Liver (tissue), 9 donors: Measurements from ENCODE around the gene SHISA3. TPM values are rescaled to one million over a fixed set of nuclear protein-coding genes. Genes with fewer than 3 reads are reported as not detected.

Experiments used
- DNase-seq: peaks from one replicate; pipeline ENCODE4 v3.0.0-alpha.2; 2017; ENCODE audit warnings: low spot score
- H3K27ac ChIP-seq, 2 donors: one replicate each; pipeline ENCODE4 v1.7.0; 2013; ENCODE audit warnings: inconsistent platforms in 2 of 2, low read length in 2 of 2, control low read depth in 1 of 2, low read depth in 1 of 2, mild to moderate bottlenecking in 1 of 2
- H3K27me3 ChIP-seq, 4 donors: one replicate each; pipeline versions ENCODE4 v1.6.1 to v1.7.0; 2013; ENCODE audit warnings: low read length in 3 of 4, inconsistent platforms in 1 of 4, mild to moderate bottlenecking in 1 of 4, moderate library complexity in 1 of 4; ENCODE audit not compliant: control insufficient read depth in 4 of 4, insufficient read depth in 4 of 4
- H3K36me3 ChIP-seq, 4 donors: one replicate each; pipeline versions ENCODE4 v1.6.1 to v1.7.0; 2013; ENCODE audit warnings: low read length in 3 of 4, mild to moderate bottlenecking in 3 of 4, low read depth in 1 of 4, moderate library complexity in 1 of 4; ENCODE audit not compliant: control insufficient read depth in 4 of 4, insufficient read depth in 3 of 4
- H3K4me1 ChIP-seq, 4 donors: one replicate each; pipeline versions ENCODE4 v1.6.1 to v1.7.0; 2013; ENCODE audit warnings: low read length in 3 of 4, mild to moderate bottlenecking in 3 of 4, moderate library complexity in 1 of 4; ENCODE audit not compliant: control insufficient read depth in 4 of 4, insufficient read depth in 4 of 4
- H3K4me3 ChIP-seq, 3 donors: one replicate each; pipeline versions ENCODE4 v1.6.1 to v1.7.0; 2013; ENCODE audit warnings: low read length in 3 of 3, control low read depth in 1 of 3, low read depth in 1 of 3, mild to moderate bottlenecking in 1 of 3
- H3K9ac ChIP-seq, 2 donors: one replicate each; pipeline ENCODE4 v1.7.0; 2013; ENCODE audit warnings: low read length in 2 of 2, mild to moderate bottlenecking in 2 of 2, moderate library complexity in 2 of 2, control low read depth in 1 of 2, low read depth in 1 of 2
- H3K9me3 ChIP-seq, 4 donors: one replicate each; pipeline versions ENCODE4 v1.6.1 to v1.7.0; 2013; ENCODE audit warnings: low read length in 3 of 4; ENCODE audit not compliant: control insufficient read depth in 4 of 4
- CTCF ChIP-seq: fragments of 150-350 bp; IDR thresholded peaks from 2 replicates; pipeline ENCODE4 v1.5.1; 2017; ENCODE audit warnings: improper control_type of control experiment, low read depth, low read length; ENCODE audit not compliant: missing input control
- EGR1 ChIP-seq, 2 donors: IDR thresholded peaks; 2 replicates each; pipeline ENCODE4 v1.6.1; 2016 to 2018; ENCODE audit warnings: antibody characterized with exemption in 2 of 2, low read depth in 2 of 2
- FOXA1 ChIP-seq: IDR thresholded peaks from 2 replicates; pipeline ENCODE4 v1.6.1; 2016; ENCODE audit warnings: antibody characterized with exemption
- FOXA2 ChIP-seq: IDR thresholded peaks from 2 replicates; pipeline ENCODE4 v1.6.1; 2016; ENCODE audit warnings: antibody characterized with exemption
- GABPA ChIP-seq, 2 donors: IDR thresholded peaks in 1 of 2; conservative IDR thresholded peaks in 1 of 2; 2 replicates each; pipeline ENCODE4 v1.6.1; 2016; ENCODE audit warnings: antibody characterized with exemption in 2 of 2, mild to moderate bottlenecking in 1 of 2, moderate library complexity in 1 of 2
- HNF4A ChIP-seq, 2 donors: conservative IDR thresholded peaks; 2 replicates each; pipeline ENCODE4 v1.6.1; 2016; ENCODE audit warnings: antibody characterized with exemption in 2 of 2, mild to moderate bottlenecking in 2 of 2
- HNF4G ChIP-seq: IDR thresholded peaks from 2 replicates; pipeline ENCODE4 v1.6.1; 2016; ENCODE audit warnings: antibody characterized with exemption
- JUND ChIP-seq, 2 donors: IDR thresholded peaks; 2 replicates each; pipeline ENCODE4 v1.6.1; 2016; ENCODE audit warnings: antibody characterized with exemption in 2 of 2
- MAX ChIP-seq: IDR thresholded peaks from 2 replicates; pipeline ENCODE4 v1.6.1; 2016; ENCODE audit warnings: antibody characterized with exemption
- NR2F2 ChIP-seq: IDR thresholded peaks from 2 replicates; pipeline ENCODE4 v1.6.1; 2016; ENCODE audit warnings: antibody characterized with exemption
- RAD21 ChIP-seq, 2 donors: IDR thresholded peaks; 2 replicates each; pipeline ENCODE4 v1.6.1; 2016; ENCODE audit warnings: antibody characterized with exemption in 2 of 2, mild to moderate bottlenecking in 2 of 2
- REST ChIP-seq: IDR thresholded peaks from 2 replicates; pipeline ENCODE4 v1.6.1; 2016; ENCODE audit warnings: antibody characterized with exemption, mild to moderate bottlenecking
- RXRA ChIP-seq, 2 donors: IDR thresholded peaks; 2 replicates each; pipeline ENCODE4 v1.6.1; 2017 to 2018; ENCODE audit warnings: antibody characterized with exemption in 2 of 2, mild to moderate bottlenecking in 1 of 2
- SP1 ChIP-seq: IDR thresholded peaks from 2 replicates; pipeline ENCODE4 v1.6.1; 2018; ENCODE audit warnings: antibody characterized with exemption, mild to moderate bottlenecking
- TAF1 ChIP-seq: conservative IDR thresholded peaks from 2 replicates; pipeline ENCODE4 v1.6.1; 2016; ENCODE audit warnings: antibody characterized with exemption, mild to moderate bottlenecking
- ZBTB33 ChIP-seq: IDR thresholded peaks from 2 replicates; pipeline ENCODE4 v1.6.1; 2016; ENCODE audit warnings: antibody characterized with exemption
- WGBS: extraction: QIAGEN DNeasy Blood & Tissue Kit; methylation state at CpG from one replicate; pipeline ENCODE4 v1.1.7; 2013; 5-methylcytosine and 5-hydroxymethylcytosine counted together
- polyA plus RNA-seq, 2 donors: library from polyadenylated mRNA; stranded (reverse) in 1 of 2; unstranded in 1 of 2; fragments of 200-250 nt in 1 of 2; fragments of >200 nt in 1 of 2; fragmentation: Nextera tagmentation in 1 of 2; extraction: Ambion mirVana in 1 of 2; gene quantifications; one replicate each; pipeline versions ENCODE4 v1.2.1 to v1.2.3, GENCODE V29; 2013 to 2015
- total RNA-seq, 2 donors: library from RNA; depleted of rRNA; stranded (reverse); fragments of >200 nt; gene quantifications; one replicate each; pipeline ENCODE4 v1.2.3, GENCODE V29; 2014
- donor health status: healthy.
- donor health status: healthy.
- donor health status: healthy.
- donor health status: healthy.
- donor health status: healthy.

SHISA3 gene
- total and polyA plus RNA-seq, 4 donors: 0.25 to 0.63 (median 0.56) TPM; not detected in 1

- peaks cover 2 to 22% (median 11%) of the 10 kb centered on the region in 4 donors for H3K27me3 ChIP-seq
- H3K9me3 ChIP-seq: no peaks in the 10 kb centered on the region
- no peak for DNase-seq
- TF ChIP-seq JUND (IDR thresholded peaks at IDR 0.05) (no peak), EGR1 (IDR thresholded peaks at IDR 0.05; ENCODE audit: low read depth in 2 of 2) (no peak), NR2F2 (no peak), CTCF (no peak), FOXA1 (no peak), REST (no peak), MAX (no peak), RXRA (IDR thresholded peaks at IDR 0.05) (no peak), HNF4G (no peak), SP1 (no peak), FOXA2 (no peak), ZBTB33 (no peak), HNF4A (conservative IDR thresholded peaks at IDR 0.05) (no peak), RAD21 (IDR thresholded peaks at IDR 0.05) (no peak)
- H3K9ac ChIP-seq: no peak overlapping the region
- H3K27ac ChIP-seq: no peak overlapping the region
- 5% methylated on average over 24 of the region's 24 CpGs for WGBS
- peak overlapping the region in 1 of 3 donors; percentile 45 for H3K4me3 ChIP-seq
- H3K4me1 ChIP-seq: peaks cover 16 to 29% (median 19%) of the 10 kb centered on the region in 4 donors
- no peaks in the 10 kb centered on the region for H3K36me3 ChIP-seq
Measured at GRCh38 chr4:42398871-42399331, 1.6 kb downstream of the SHISA3 start.

- H3K9ac ChIP-seq: no peak overlapping the region
- peaks cover 16 to 29% (median 19%) of the 10 kb centered on the region in 4 donors for H3K4me1 ChIP-seq
- no peaks in the 10 kb centered on the region for H3K36me3 ChIP-seq
- WGBS: 19% methylated on average over 10 of the region's 10 CpGs
- no peak overlapping the region for H3K27ac ChIP-seq
- DNase-seq: no peak
- peaks cover 2 to 22% (median 11%) of the 10 kb centered on the region in 4 donors for H3K27me3 ChIP-seq
- no peaks in the 10 kb centered on the region for H3K9me3 ChIP-seq
- no peak for TF ChIP-seq NR2F2
- no peak for TF ChIP-seq HNF4A (conservative IDR thresholded peaks at IDR 0.05)
- no peak for TF ChIP-seq HNF4G
- no peak for TF ChIP-seq ZBTB33
- no peak for TF ChIP-seq SP1
- TF ChIP-seq TAF1: no peak
- no peak for TF ChIP-seq EGR1 (IDR thresholded peaks at IDR 0.05; ENCODE audit: low read depth in 2 of 2)
- TF ChIP-seq GABPA (IDR thresholded peaks at IDR 0.05 in 1 of 2, conservative IDR thresholded peaks at IDR 0.05 in 1 of 2): no peak
- TF ChIP-seq JUND (IDR thresholded peaks at IDR 0.05): no peak
- no peak for TF ChIP-seq FOXA1
- no peak for TF ChIP-seq RAD21 (IDR thresholded peaks at IDR 0.05)
- TF ChIP-seq CTCF: no peak
- no peak overlapping the region for H3K4me3 ChIP-seq
Measured at GRCh38 chr4:42399393-42399792, 2.1 kb downstream of the SHISA3 start.
